SU-DHL-6 (cell line): ENCODE measurements around the gene CACNG3.

Source experiments
- H2AFZ ChIP-seq: fragments of 200-600 bp; sonication (generic); 2 replicates; pipeline ENCODE4 v1.6.1; 2014; ENCODE audit warnings: low read depth, mild to moderate bottlenecking, moderate library complexity, mixed read lengths, antibody characterized with exemption, low read length; ENCODE audit not compliant: severe bottlenecking
- H3F3A ChIP-seq: fragments of 200-600 bp; shearing (Covaris generic); 2 replicates; pipeline ENCODE4 v1.6.0; 2016; ENCODE audit warnings: antibody characterized with exemption, mild to moderate bottlenecking; ENCODE audit not compliant: insufficient read depth
- H3K27ac ChIP-seq: fragments of 200-600 bp; sonication (generic); 2 replicates; pipeline ENCODE4 v1.5.1; 2016; ENCODE audit warnings: low read depth, mild to moderate bottlenecking, low read length, moderate library complexity, mixed read lengths
- H3K27me3 ChIP-seq: fragments of 200-600 bp; sonication (generic), shearing (Covaris generic); 2 replicates; pipeline ENCODE4 v1.6.0; 2014; ENCODE audit warnings: mild to moderate bottlenecking, low read length
- H3K36me3 ChIP-seq: fragments of 200-600 bp; sonication (generic); 2 replicates; pipeline ENCODE4 v1.6.1; 2014; ENCODE audit warnings: mild to moderate bottlenecking, low read length, mixed read lengths
- H3K4me2 ChIP-seq: fragments of 300-600, 200-600 bp; shearing (Covaris generic), sonication (generic); 2 replicates; pipeline ENCODE4 v1.6.0; 2014; ENCODE audit warnings: low read length, low read depth, mild to moderate bottlenecking; ENCODE audit not compliant: poor library complexity, severe bottlenecking
- H3K4me3 ChIP-seq: fragments of 200-600 bp; sonication (generic); 2 replicates; pipeline ENCODE4 v1.5.1; 2014; ENCODE audit warnings: antibody characterized with exemption, low read length, mild to moderate bottlenecking, mixed read lengths; ENCODE audit not compliant: insufficient read depth, poor library complexity, severe bottlenecking
- H3K79me2 ChIP-seq: fragments of 200-600 bp; sonication (generic); 2 replicates; pipeline ENCODE4 v1.6.1; 2014; ENCODE audit warnings: mild to moderate bottlenecking, low read length, moderate library complexity; ENCODE audit not compliant: insufficient read depth
- H3K9ac ChIP-seq: fragments of 200-600 bp; sonication (generic); 2 replicates; pipeline ENCODE4 v1.7.0; 2014; ENCODE audit warnings: mild to moderate bottlenecking, low read length
- H3K9me2 ChIP-seq: fragments of 200-600 bp; sonication (generic); replicated peaks from 2 replicates; pipeline ENCODE4 v1.6.1; 2014; ENCODE audit warnings: low read length; ENCODE audit not compliant: insufficient read depth
- H3K9me3 ChIP-seq: fragments of 200-600 bp; sonication (generic); 2 replicates; pipeline ENCODE4 v1.6.1; 2014; ENCODE audit warnings: low read length, mixed read lengths; ENCODE audit not compliant: insufficient read depth
- H4K20me1 ChIP-seq: fragments of 200-600 bp; sonication (generic); 2 replicates; pipeline ENCODE4 v1.6.1; 2014; ENCODE audit warnings: low read depth, mild to moderate bottlenecking, antibody characterized with exemption, low read length, moderate library complexity, mixed read lengths
- CTCF ChIP-seq: fragments of 200-600 bp; sonication (generic); IDR thresholded peaks from one replicate; pipeline ENCODE4 v1.5.1; 2017; ENCODE audit warnings: antibody characterized with exemption, mild to moderate bottlenecking, low read length, moderate library complexity; ENCODE audit not compliant: insufficient read depth, poor library complexity, severe bottlenecking
- EZH2phosphoT487 ChIP-seq: fragments of 200-600 bp; sonication (generic), shearing (Covaris generic); conservative IDR thresholded peaks from 2 replicates; pipeline ENCODE4 v1.6.1; 2018; ENCODE audit warnings: mild to moderate bottlenecking, antibody characterized with exemption, low read length, moderate library complexity, mixed read lengths

The CACNG3 gene

GRCh38 chr16:24349320-24349719 lies 93.2 kb downstream of the CACNG3 start:
- Histone ChIP-seq H3K27me3 (no peaks in the 10 kb centered on the region), H3F3A (no peaks in the 10 kb centered on the region), H4K20me1 (no peaks in the 10 kb centered on the region), H3K9ac (no peak overlapping the region), H3K79me2 (no peaks in the 10 kb centered on the region), H3K4me2 (no peak overlapping the region), H3K4me3 (no peak overlapping the region), H3K9me2 (no peaks in the 10 kb centered on the region), H3K27ac (no peak overlapping the region), H2AFZ (no peak overlapping the region), H3K9me3 (no peaks in the 10 kb centered on the region), H3K36me3 (no peaks in the 10 kb centered on the region)
- TF ChIP-seq CTCF (no peak), EZH2phosphoT487 (no peak)

- H3K4me3 ChIP-seq, result no peak overlapping the region
- H4K20me1 ChIP-seq, result no peaks in the 10 kb centered on the region
- no peaks in the 10 kb centered on the region for H3K79me2 ChIP-seq
- H3K9me2 ChIP-seq, result no peaks in the 10 kb centered on the region
- H3K27ac ChIP-seq, result no peak overlapping the region
- no peak for TF ChIP-seq EZH2phosphoT487
- TF ChIP-seq CTCF, result no peak
- H3F3A ChIP-seq, result no peaks in the 10 kb centered on the region
- no peak overlapping the region for H2AFZ ChIP-seq
- no peaks in the 10 kb centered on the region for H3K9me3 ChIP-seq
- no peak overlapping the region for H3K9ac ChIP-seq
- H3K4me2 ChIP-seq, result no peak overlapping the region
- no peaks in the 10 kb centered on the region for H3K27me3 ChIP-seq
- H3K36me3 ChIP-seq, result no peaks in the 10 kb centered on the region
These were observed 96.6 kb downstream of the CACNG3 start for GRCh38 chr16:24352746-24353145.

DNA sequence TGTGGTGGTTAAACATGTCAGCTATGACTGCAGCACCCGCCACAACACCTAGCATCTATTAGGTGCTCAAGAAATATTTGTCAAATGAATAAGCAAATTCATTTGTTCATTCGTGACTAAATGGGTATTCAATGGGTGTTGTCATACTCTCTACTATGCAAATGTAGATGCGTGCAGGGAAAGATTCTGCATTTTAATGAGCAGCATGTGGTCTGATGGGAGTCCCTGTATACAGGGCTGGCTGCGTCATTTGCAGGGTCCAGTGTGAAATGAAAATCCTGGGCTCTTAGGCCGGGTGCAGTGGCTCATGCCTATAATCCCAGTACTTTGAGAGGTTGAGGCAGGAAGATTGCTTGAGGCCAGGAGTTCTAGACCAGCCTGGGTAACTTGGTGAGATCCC lies 97.5 kb downstream of the CACNG3 start:
- Histone ChIP-seq H2AFZ (no peak overlapping the region), H3K79me2 (no peaks in the 10 kb centered on the region), H3K27ac (no peak overlapping the region), H3K4me2 (no peak overlapping the region), H3F3A (no peaks in the 10 kb centered on the region), H3K9me2 (no peaks in the 10 kb centered on the region), H3K27me3 (no peaks in the 10 kb centered on the region), H3K4me3 (no peak overlapping the region), H3K36me3 (no peaks in the 10 kb centered on the region), H3K9ac (no peak overlapping the region), H3K9me3 (no peaks in the 10 kb centered on the region), H4K20me1 (no peaks in the 10 kb centered on the region)
- no peak for TF ChIP-seq EZH2phosphoT487
- TF ChIP-seq CTCF, result no peak

DNA sequence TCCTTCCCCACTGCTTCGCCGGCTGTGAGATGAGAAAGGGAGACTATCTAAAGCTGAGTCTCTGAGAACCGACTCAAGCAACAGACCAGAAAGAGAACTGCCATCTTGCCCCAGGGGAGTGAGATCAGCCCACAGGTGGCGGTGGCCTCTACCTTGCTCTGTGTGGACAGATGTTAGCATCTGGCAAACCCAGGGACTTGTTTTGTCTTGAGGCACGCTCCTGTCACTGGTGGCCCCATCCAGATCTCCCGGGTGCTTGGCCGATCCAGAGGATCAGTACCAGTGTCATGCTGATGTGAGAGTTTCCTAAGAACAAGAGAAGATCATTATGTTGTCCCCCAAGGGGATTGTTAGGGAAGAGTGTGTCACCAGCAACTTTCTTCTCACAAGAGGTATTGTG lies 101.4 kb downstream of the CACNG3 start:
- H3K4me2 ChIP-seq, result no peak overlapping the region
- H2AFZ ChIP-seq, result no peak overlapping the region
- no peak overlapping the region for H3K9ac ChIP-seq
- no peaks in the 10 kb centered on the region for H3K79me2 ChIP-seq
- no peak for TF ChIP-seq EZH2phosphoT487
- TF ChIP-seq CTCF, result no peak
- H3K27ac ChIP-seq, result no peak overlapping the region
- H3K9me3 ChIP-seq, result no peaks in the 10 kb centered on the region
- no peak overlapping the region for H3K4me3 ChIP-seq
- H3K27me3 ChIP-seq, result no peaks in the 10 kb centered on the region
- H4K20me1 ChIP-seq, result no peaks in the 10 kb centered on the region
- H3K9me2 ChIP-seq, result no peaks in the 10 kb centered on the region
- H3F3A ChIP-seq, result no peaks in the 10 kb centered on the region
- no peaks in the 10 kb centered on the region for H3K36me3 ChIP-seq
